Panc1 (cell line): Measurements from ENCODE around the gene NELFB. TPM values are rescaled to one million over a fixed set of nuclear protein-coding genes. Genes with fewer than 3 reads are reported as not detected.

Experiments used
- ATAC-seq: fragments of 200-7000 bp; cut with Tn5 transposase; 2 replicates; pipeline ENCODE4 v1.9.1; 2020; ENCODE audit warnings: mild to moderate bottlenecking, moderate library complexity
- BruUV-seq: library from RNA; stranded (reverse); fragments of 400-500 nt; replicated peaks from 2 replicates; lab custom pipeline; 2021; lab: Mats Ljungman, UMichigan
- CTCF ChIA-PET: fragments of 300-600 bp; sonication (Branson Sonifier 250); formaldehyde crosslinking; loops from one replicate; lab custom pipeline; 2022; ENCODE audit warnings: antibody characterized with exemption; lab: Charles Lee
- POLR2A ChIA-PET: fragments of 300-600 bp; sonication (Branson Sonifier 250); formaldehyde crosslinking; loops from one replicate; lab custom pipeline; 2022; ENCODE audit warnings: antibody characterized with exemption; lab: Charles Lee
- DNase-seq: peaks from one replicate; pipeline ENCODE4 v3.0.0-alpha.2; 2010; ENCODE audit warnings: low read depth, low spot score
- H3K27ac ChIP-seq: 2 replicates; pipeline ENCODE4 v1.5.1; 2011; ENCODE audit warnings: mild to moderate bottlenecking, low read length, inconsistent platforms
- H3K27me3 ChIP-seq: fragments of 200-500 bp; sonication (Bioruptor generic); 2 replicates; pipeline ENCODE4 v1.6.0; 2014; ENCODE audit warnings: low read length, inconsistent platforms; ENCODE audit not compliant: control insufficient read depth, insufficient read depth
- H3K36me3 ChIP-seq: fragments of 200-500 bp; sonication (Bioruptor generic); 2 replicates; pipeline ENCODE4 v1.5.1; 2014; ENCODE audit warnings: inconsistent platforms, mild to moderate bottlenecking, low read length, moderate library complexity; ENCODE audit not compliant: control insufficient read depth, insufficient read depth
- H3K4me1 ChIP-seq: 2 replicates; pipeline ENCODE4 v1.5.1; 2011; ENCODE audit warnings: inconsistent platforms, mild to moderate bottlenecking, low read length, moderate library complexity; ENCODE audit not compliant: control insufficient read depth, insufficient read depth
- H3K4me3 ChIP-seq, 2 experiments: 2 replicates each; pipeline ENCODE4 v1.5.1; 2011 to 2012; ENCODE audit warnings: low read depth in 2 of 2, low read length in 2 of 2, mild to moderate bottlenecking in 2 of 2, inconsistent platforms in 1 of 2, moderate library complexity in 1 of 2
- H3K9me3 ChIP-seq: fragments of 200-500 bp; sonication (Bioruptor generic); 2 replicates; pipeline ENCODE4 v1.5.1; 2014; ENCODE audit warnings: low read depth, mild to moderate bottlenecking, inconsistent platforms, low read length, moderate library complexity; ENCODE audit not compliant: control insufficient read depth, insufficient read depth
- CTCF ChIP-seq: fragments of 450-650 bp; IDR thresholded peaks from 2 replicates; pipeline ENCODE4 v1.5.1; 2017; ENCODE audit warnings: mild to moderate bottlenecking
- POLR2AphosphoS5 ChIP-seq: IDR thresholded peaks from 2 replicates; pipeline ENCODE4 v1.6.1; 2012; ENCODE audit warnings: mild to moderate bottlenecking, low read depth, low read length, moderate library complexity
- REST ChIP-seq, 2 experiments: IDR thresholded peaks; 2 replicates each; pipeline ENCODE4 v1.6.1; 2011 to 2012; ENCODE audit warnings: low read depth in 2 of 2, control low read depth in 1 of 2, low read length in 1 of 2, mild to moderate bottlenecking in 1 of 2, moderate library complexity in 1 of 2; ENCODE audit not compliant: insufficient read depth in 1 of 2
- SIN3A ChIP-seq: IDR thresholded peaks from 2 replicates; pipeline ENCODE4 v1.6.1; 2012; ENCODE audit warnings: low read depth, mild to moderate bottlenecking, low read length, moderate library complexity, borderline replicate concordance; ENCODE audit not compliant: insufficient read depth
- TCF7L2 ChIP-seq: IDR thresholded peaks from 2 replicates; pipeline ENCODE4 v1.6.1; 2011; ENCODE audit warnings: mild to moderate bottlenecking, low read depth, low read length, inconsistent platforms
- in situ Hi-C: cut with HindIII; loops from 2 replicates; pipeline ENCODE4 v1.10.0; 2016; ENCODE audit warnings: low sequenced_read_pairs, low pct_unique_long_range_greater_than_20kb
- intact Hi-C: fragments of 100-400 bp; cut with micrococcal nuclease; formaldehyde crosslinking; loops from one replicate; pipeline ENCODE4 v1.10.0; 2022; ENCODE audit not compliant: unreplicated experiment
- total RNA-seq: library from RNA; stranded (reverse); gene quantifications from one replicate; pipeline ENCODE4 v1.2.1, GENCODE V29; 2021; ENCODE audit not compliant: unreplicated experiment

Gene NELFB
- total RNA-seq, 1 experiment from 2014 or later: 62.4 TPM

GRCh38 chr9:137294091-137294680, 39.1 kb downstream of the NELFB start:
- in situ Hi-C loops: no loop called here
- no peak for ATAC-seq
- no peaks in the 10 kb centered on the region for H3K9me3 ChIP-seq

GRCh38 chr9:137294681-137295237, 39.6 kb downstream of the NELFB start:
- POLR2A ChIA-PET: no interaction called here
- Histone ChIP-seq H3K36me3 (no peaks in the 10 kb centered on the region), H3K4me1 (peaks cover 26% of the 10 kb centered on the region), H3K9me3 (no peaks in the 10 kb centered on the region), H3K4me3 (no peak overlapping the region; a peak in 1 of 4 replicates), H3K27me3 (no peaks in the 10 kb centered on the region), H3K27ac (no peak overlapping the region)
- in situ Hi-C loops (no loop called here), intact Hi-C loops (loop anchor here (10.0 kb wide), 1 partner anchor 130 kb away; the partner anchor contains the start of genes EXD3 and NOXA1)
- no TSS peak for BruUV-seq
- no peak for TF ChIP-seq SIN3A
- TF ChIP-seq REST (IDR thresholded peaks at IDR 0.05; ENCODE audit: insufficient read depth in 1 of 2, low read depth in 2 of 2, low read length in 1 of 2): no peak
- no peak for TF ChIP-seq POLR2AphosphoS5
- TF ChIP-seq CTCF: no peak
- TF ChIP-seq TCF7L2: no peak
- ATAC-seq (no peak), DNase-seq (no peak)
- CTCF ChIA-PET: no interaction called here

More at GRCh38 chr9:137294091-137294680, 39.1 kb downstream of the NELFB start:
- CTCF ChIA-PET: no interaction called here
- no peak for TF ChIP-seq CTCF
- TF ChIP-seq SIN3A: no peak
- no peak for TF ChIP-seq REST (IDR thresholded peaks at IDR 0.05; ENCODE audit: insufficient read depth in 1 of 2, low read depth in 2 of 2, low read length in 1 of 2)
- TF ChIP-seq POLR2AphosphoS5: no peak
- no peak for TF ChIP-seq TCF7L2
- peaks cover 21% of the 10 kb centered on the region for H3K4me1 ChIP-seq
- no peaks in the 10 kb centered on the region for H3K27me3 ChIP-seq
- intact Hi-C loops: loop anchor here (10.0 kb wide), 1 partner anchor 131 kb away; the partner anchor contains the start of genes EXD3 and NOXA1
- H3K4me3 ChIP-seq: no peak overlapping the region
- H3K36me3 ChIP-seq: no peaks in the 10 kb centered on the region
- H3K27ac ChIP-seq: no peak overlapping the region
- no TSS peak for BruUV-seq
- no peak for DNase-seq
- POLR2A ChIA-PET: no interaction called here
